Fibroblast of peridontal ligament (primary cell): Measurements from ENCODE around the gene UGT2B7.

ENCODE experiments used
- DNase-seq: peaks from one replicate; pipeline ENCODE4 v3.0.0-alpha.2; 2010; ENCODE audit errors: extremely low read depth

UGT2B7 gene

GRCh38 chr4:69156913-69157312 is 60.6 kb downstream of the UGT2B7 start:
- no peak for DNase-seq
